HCT116 (cell line): Measurements from ENCODE around the gene ACTN4. TPM values are rescaled to one million over a fixed set of nuclear protein-coding genes. Genes with fewer than 3 reads are reported as not detected.

Experiments used
- ATAC-seq: fragments of 200-7000 bp; cut with Tn5 transposase; 2 replicates; pipeline ENCODE4 v1.9.1; 2020; ENCODE audit warnings: mild to moderate bottlenecking, moderate library complexity
- BruUV-seq: library from RNA; stranded (reverse); fragments of 400-500 nt; replicated peaks from 2 replicates; lab custom pipeline; 2021; lab: Mats Ljungman, UMichigan
- CTCF ChIA-PET: fragments of 300-600 bp; sonication (Branson Sonifier 250); formaldehyde crosslinking; loops from one replicate; lab custom pipeline; 2021; ENCODE audit warnings: antibody characterized with exemption; lab: Charles Lee
- POLR2A ChIA-PET: fragments of 300-600, 350-600 bp; sonication (Branson Sonifier 250); formaldehyde crosslinking; loops from one replicate; lab custom pipeline; 2021; ENCODE audit warnings: antibody characterized with exemption; lab: Charles Lee
- RAD21 ChIA-PET, 2 experiments: fragments of 300-600 bp; sonication (Branson Sonifier 250); formaldehyde crosslinking; loops; one replicate each; lab custom pipeline; 2023; ENCODE audit warnings: low total read pairs in 2 of 2; ENCODE audit not compliant: uncharacterized antibody in 2 of 2, unreplicated experiment in 2 of 2, low non-redundant PET in 1 of 2; lab: Charles Lee
- DNase-seq: peaks from one replicate; pipeline ENCODE4 v3.0.0-alpha.2; 2010; ENCODE audit warnings: low read depth, low spot score
- H2AFZ ChIP-seq: fragments of 200-600 bp; shearing (Covaris generic), sonication (generic); 2 replicates; pipeline ENCODE4 v1.6.1; 2017; ENCODE audit warnings: low read depth, mixed run types, mixed read lengths, antibody characterized with exemption, low read length; ENCODE audit not compliant: poor library complexity, severe bottlenecking
- H3K27ac ChIP-seq: 2 replicates; pipeline ENCODE4 v1.5.1; 2012; ENCODE audit warnings: low read depth, low read length
- H3K27me3 ChIP-seq: fragments of 200-600 bp; sonication (generic); 2 replicates; pipeline ENCODE4 v1.6.1; 2016; ENCODE audit warnings: mixed run types, low read length, mixed read lengths; ENCODE audit not compliant: insufficient read depth
- H3K36me3 ChIP-seq, 2 experiments: fragments of 200-500 bp in 1 of 2; fragments of 200-600 bp in 1 of 2; sonication (Bioruptor generic) in 1 of 2; sonication (generic) in 1 of 2; 2 replicates each; pipeline versions ENCODE4 v1.5.1 to v1.6.1; 2014 to 2016; ENCODE audit warnings: low read length in 2 of 2, inconsistent platforms in 1 of 2, mixed read lengths in 1 of 2, mixed run types in 1 of 2; ENCODE audit not compliant: insufficient read depth in 2 of 2, control insufficient read depth in 1 of 2
- H3K4me1 ChIP-seq, 2 experiments: fragments of 200-600 bp in 1 of 2; sonication (generic) in 1 of 2; 2 replicates each; pipeline versions ENCODE4 v1.5.1 to v1.6.1; 2012 to 2017; ENCODE audit warnings: low read length in 2 of 2, inconsistent platforms in 1 of 2, mild to moderate bottlenecking in 1 of 2, mixed read lengths in 1 of 2, mixed run types in 1 of 2, moderate library complexity in 1 of 2; ENCODE audit not compliant: insufficient read depth in 2 of 2, control insufficient read depth in 1 of 2
- H3K4me2 ChIP-seq: fragments of 200-600 bp; sonication (generic); 2 replicates; pipeline ENCODE4 v1.6.1; 2017; ENCODE audit warnings: mixed run types, low read length, mixed read lengths
- H3K4me3 ChIP-seq, 2 experiments: fragments of 200-600 bp in 1 of 2; sonication (generic) in 1 of 2; replicated peaks in 1 of 2; 2 replicates each; pipeline ENCODE4 v1.5.1; 2011 to 2016; ENCODE audit warnings: low read length in 2 of 2, control low read depth in 1 of 2, low read depth in 1 of 2, mild to moderate bottlenecking in 1 of 2, mixed read lengths in 1 of 2, mixed run types in 1 of 2
- H3K79me2 ChIP-seq: fragments of 200-600 bp; sonication (generic); 2 replicates; pipeline ENCODE4 v1.6.1; 2017; ENCODE audit warnings: mild to moderate bottlenecking, mixed run types, low read length, moderate library complexity, mixed read lengths; ENCODE audit not compliant: insufficient read depth
- H3K9ac ChIP-seq: fragments of 200-600 bp; sonication (generic); 2 replicates; pipeline ENCODE4 v1.6.1; 2016; ENCODE audit warnings: low read length, mixed read lengths
- H3K9me2 ChIP-seq: fragments of 200-600 bp; sonication (generic), shearing (Covaris generic); 2 replicates; pipeline ENCODE4 v1.6.1; 2017; ENCODE audit warnings: mixed run types, mild to moderate bottlenecking, moderate library complexity; ENCODE audit not compliant: insufficient read depth
- H3K9me3 ChIP-seq, 2 experiments: fragments of 200-500 bp in 1 of 2; fragments of 200-600 bp in 1 of 2; sonication (Bioruptor generic) in 1 of 2; sonication (generic) in 1 of 2; 2 replicates each; pipeline ENCODE4 v1.6.1; 2014 to 2017; ENCODE audit warnings: low read length in 2 of 2, mixed read lengths in 2 of 2, inconsistent platforms in 1 of 2, low read depth in 1 of 2, mild to moderate bottlenecking in 1 of 2, mixed run types in 1 of 2, moderate library complexity in 1 of 2; ENCODE audit not compliant: control insufficient read depth in 1 of 2, insufficient read depth in 1 of 2
- H4K20me1 ChIP-seq: fragments of 200-600 bp; sonication (generic), shearing (Covaris generic); 2 replicates; pipeline ENCODE4 v1.6.1; 2017; ENCODE audit warnings: mixed run types, mild to moderate bottlenecking, moderate library complexity; ENCODE audit not compliant: insufficient read depth
- CEBPB ChIP-seq: IDR thresholded peaks from 2 replicates; pipeline ENCODE4 v1.6.1; 2012; ENCODE audit warnings: low read depth
- CTCF ChIP-seq, 3 experiments: fragments of 200-600 bp in 1 of 3; sonication (generic) in 1 of 3; IDR thresholded peaks in 2 of 3; conservative IDR thresholded peaks in 1 of 3; 2 replicates each; pipeline ENCODE4 v1.5.1; 2012 to 2017; ENCODE audit warnings: low read depth in 2 of 3, low read length in 2 of 3, antibody characterized with exemption in 1 of 3, borderline replicate concordance in 1 of 3, control low read depth in 1 of 3, mild to moderate bottlenecking in 1 of 3, mixed read lengths in 1 of 3, mixed run types in 1 of 3, moderate library complexity in 1 of 3; ENCODE audit not compliant: insufficient read depth in 1 of 3
- intact Hi-C: fragments of 100-400 bp; cut with micrococcal nuclease; formaldehyde crosslinking; loops from 2 replicates; pipeline ENCODE4 v1.10.0; 2022
- total RNA-seq: library from RNA; stranded (reverse); gene quantifications from one replicate; pipeline ENCODE4 v1.2.1, GENCODE V29; 2021; ENCODE audit not compliant: unreplicated experiment

Gene ACTN4
- total RNA-seq, 1 experiment from 2014 or later, result 651 TPM

- H3K4me3 ChIP-seq, result peak overlapping the region in 1 of 2 experiments; percentile 4; a peak in 1 of 4 replicates
- BruUV-seq, result no TSS peak
- ATAC-seq, result peak; percentile 31
Measured at GRCh38 chr19:38656171-38656981, 8.9 kb downstream of the ACTN4 start.

More at GRCh38 chr19:38656171-38656981, 8.9 kb downstream of the ACTN4 start:
- no peak for DNase-seq
- TF ChIP-seq CTCF (IDR thresholded peaks at IDR 0.05 in 2 of 3, conservative IDR thresholded peaks at IDR 0.05 in 1 of 3; ENCODE audit: borderline replicate concordance in 1 of 3, insufficient read depth in 1 of 3, low read depth in 2 of 3, low read length in 2 of 3), result no peak
- TF ChIP-seq CEBPB, result peak; percentile 62; the same call in 1 of the 2 replicates
- TF ChIP-seq, all 23 proteins: peak for 1
- H3K27me3 ChIP-seq, result no peaks in the 10 kb centered on the region
- H3K79me2 ChIP-seq, result peaks cover 100% of the 10 kb centered on the region
- H3K9ac ChIP-seq, result peak overlapping the region; percentile 71
- H2AFZ ChIP-seq, result no peak overlapping the region
- peak overlapping the region; percentile 75 for H3K4me2 ChIP-seq
- no peaks in the 10 kb centered on the region for H3K9me2 ChIP-seq
- H3K9me3 ChIP-seq, result no peaks in the 10 kb centered on the region
- ChIA-PET CTCF (interaction anchor here (0.7 to 1.3 kb wide), 2 partner anchors 273 to 274 kb away, joined by 3 to 4 read pairs; partner anchors contain the start of gene SARS2), RAD21 (no interaction called here), POLR2A (interaction anchor here (1.2 to 1.7 kb wide), 3 partner anchors 9 to 38 kb away, joined by 3 to 4 read pairs (median 4); partner anchors contain the start of genes ACTN4 and EIF3K)
- peaks cover 96 to 100% of the 10 kb centered on the region in 2 experiments for H3K4me1 ChIP-seq
- peaks cover 9% of the 10 kb centered on the region; the same call in 1 of the 2 replicates for H4K20me1 ChIP-seq
- peak overlapping the region; percentile 72 for H3K27ac ChIP-seq
- intact Hi-C loops, result loop anchor here (2.0 kb wide), 1 partner anchor 26 kb away; no protein-coding TSS in a partner anchor
- peaks cover 0 to 14% of the 10 kb centered on the region in 2 experiments; a peak in 1 of 4 replicates for H3K36me3 ChIP-seq
